Tibial nerve (tissue), 4 donors: ENCODE results near the gene SPATA2. TPM values are rescaled to one million over a fixed set of nuclear protein-coding genes. Genes with fewer than 3 reads are reported as not detected.
A peak's percentile ranks its signal among the peaks of the same experiment; 100 is the strongest.

Source experiments
- DNase-seq, 2 donors: peaks; one replicate each; pipeline ENCODE4 v3.0.0-alpha.2; 2019; ENCODE audit warnings: low spot score in 2 of 2
- H3K27ac ChIP-seq, 4 donors: fragments of 200-600 bp; sonication (generic) in 3 of 4; one replicate each; pipeline ENCODE4 v1.5.1; 2017 to 2019; ENCODE audit warnings: mild to moderate bottlenecking in 1 of 4
- H3K27me3 ChIP-seq, 2 donors: fragments of 200-600 bp; sonication (generic) in 1 of 2; one replicate each; pipeline versions ENCODE4 v1.5.1 to v1.6.0; 2017 to 2019
- H3K36me3 ChIP-seq, 3 donors: fragments of 200-600 bp; sonication (generic); one replicate each; pipeline ENCODE4 v1.5.1; 2018 to 2019
- H3K4me1 ChIP-seq, 4 donors: fragments of 200-600 bp; sonication (generic) in 3 of 4; one replicate each; pipeline ENCODE4 v1.5.1; 2017 to 2019
- H3K4me3 ChIP-seq, 4 donors: fragments of 200-600 bp; sonication (generic) in 3 of 4; one replicate each; pipeline ENCODE4 v1.5.1; 2017 to 2019; ENCODE audit warnings: mild to moderate bottlenecking in 1 of 4, moderate library complexity in 1 of 4
- H3K9me3 ChIP-seq, 4 donors: fragments of 200-600 bp; sonication (generic) in 3 of 4; one replicate each; pipeline ENCODE4 v1.5.1; 2017 to 2019
- EP300 ChIP-seq, 2 donors: sonication (generic); formaldehyde crosslinking; IDR thresholded peaks; one replicate each; pipeline ENCODE4 v1.6.1; 2017; ENCODE audit warnings: antibody characterized with exemption in 2 of 2, mild to moderate bottlenecking in 1 of 2
- POLR2A ChIP-seq, 2 donors: fragments of 450-650 bp; IDR thresholded peaks; one replicate each; pipeline ENCODE4 v1.6.1; 2017; ENCODE audit warnings: antibody characterized with exemption in 2 of 2, mild to moderate bottlenecking in 2 of 2, moderate library complexity in 2 of 2
- WGBS, 2 donors: methylation state at CpG; one replicate each; pipeline ENCODE4 v1.1.5; 2018; 5-methylcytosine and 5-hydroxymethylcytosine counted together
- total RNA-seq, 4 donors: library from RNA; depleted of rRNA; stranded (reverse); fragments of >200 nt; gene quantifications; one replicate each; pipeline ENCODE4 v1.1.0, GENCODE V29; 2016
- TF ChIP-seq, protein P1 (sequence below), 5 experiments: fragments of 200-600 bp in 3 of 5; fragments of 450-650 bp in 2 of 5; sonication (generic) in 3 of 5; IDR thresholded peaks; one replicate each; pipeline ENCODE4 v1.5.1; 2016 to 2019; ENCODE audit warnings: antibody characterized with exemption in 5 of 5, mild to moderate bottlenecking in 3 of 5, moderate library complexity in 2 of 5

SPATA2 gene
- total RNA-seq, 4 donors from 2014 or later = 4.4 to 7.2 (median 6.3) TPM

DNA sequence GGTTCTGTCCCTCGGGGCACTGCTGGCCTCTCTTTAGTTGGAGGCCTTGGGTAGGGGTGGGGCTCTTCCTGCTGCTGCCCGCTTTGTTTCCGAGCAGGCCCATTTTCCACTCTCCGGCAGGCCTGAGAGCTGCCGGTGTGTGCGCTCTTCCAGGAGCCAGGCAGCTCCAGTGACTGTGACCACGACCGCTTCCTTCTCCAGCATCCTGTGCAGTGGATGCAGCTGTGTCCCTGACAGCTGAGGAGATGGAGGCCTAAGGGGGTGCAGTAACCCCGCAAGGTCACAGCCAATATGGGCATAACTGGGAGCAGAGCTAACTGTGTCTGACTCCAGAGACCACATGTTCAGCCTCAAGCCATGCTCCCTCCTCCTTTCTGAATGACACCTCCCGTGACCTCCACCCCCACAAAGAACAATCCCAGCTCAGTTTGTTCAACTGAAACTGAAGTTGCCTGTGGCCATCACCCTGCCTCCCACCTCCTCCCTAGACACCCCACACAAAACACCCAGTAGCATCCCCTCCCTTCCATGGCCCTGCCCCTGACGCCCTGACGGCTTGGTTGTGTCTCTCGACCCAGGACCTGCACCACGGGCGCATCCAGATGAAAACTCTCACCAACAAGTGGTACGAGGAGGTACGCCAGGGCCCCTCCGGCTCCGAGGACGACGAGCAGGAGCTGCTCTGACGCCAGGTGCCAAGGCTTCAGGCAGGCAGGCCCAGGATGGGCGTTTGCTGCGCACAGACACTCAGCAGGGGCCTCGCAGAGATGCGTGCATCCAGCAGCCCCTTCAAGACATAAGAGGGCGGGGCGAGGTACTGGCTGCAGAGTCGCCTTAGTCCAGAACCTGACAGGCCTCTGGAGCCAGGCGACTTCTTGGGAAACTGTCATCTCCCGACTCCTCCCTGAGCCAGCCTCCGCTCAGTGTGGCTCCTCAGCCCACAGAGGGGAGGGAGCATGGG is 27.8 kb downstream of the SPATA2 start:
- peak overlapping the region; percentile 27 to 85 (median 74) for H3K27ac ChIP-seq
- H3K27me3 ChIP-seq = no peaks in the 10 kb centered on the region
- TF ChIP-seq, protein P1, sequence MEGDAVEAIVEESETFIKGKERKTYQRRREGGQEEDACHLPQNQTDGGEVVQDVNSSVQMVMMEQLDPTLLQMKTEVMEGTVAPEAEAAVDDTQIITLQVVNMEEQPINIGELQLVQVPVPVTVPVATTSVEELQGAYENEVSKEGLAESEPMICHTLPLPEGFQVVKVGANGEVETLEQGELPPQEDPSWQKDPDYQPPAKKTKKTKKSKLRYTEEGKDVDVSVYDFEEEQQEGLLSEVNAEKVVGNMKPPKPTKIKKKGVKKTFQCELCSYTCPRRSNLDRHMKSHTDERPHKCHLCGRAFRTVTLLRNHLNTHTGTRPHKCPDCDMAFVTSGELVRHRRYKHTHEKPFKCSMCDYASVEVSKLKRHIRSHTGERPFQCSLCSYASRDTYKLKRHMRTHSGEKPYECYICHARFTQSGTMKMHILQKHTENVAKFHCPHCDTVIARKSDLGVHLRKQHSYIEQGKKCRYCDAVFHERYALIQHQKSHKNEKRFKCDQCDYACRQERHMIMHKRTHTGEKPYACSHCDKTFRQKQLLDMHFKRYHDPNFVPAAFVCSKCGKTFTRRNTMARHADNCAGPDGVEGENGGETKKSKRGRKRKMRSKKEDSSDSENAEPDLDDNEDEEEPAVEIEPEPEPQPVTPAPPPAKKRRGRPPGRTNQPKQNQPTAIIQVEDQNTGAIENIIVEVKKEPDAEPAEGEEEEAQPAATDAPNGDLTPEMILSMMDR (IDR thresholded peaks at IDR 0.05) = no peak
- TF ChIP-seq POLR2A (IDR thresholded peaks at IDR 0.05) (no peak), EP300 (IDR thresholded peaks at IDR 0.05) (peak in 1 of 2 donors; percentile 28)
- peaks cover 0 to 66% (median 34%) of the 10 kb centered on the region in 4 donors for H3K4me1 ChIP-seq
- H3K9me3 ChIP-seq = no peaks in the 10 kb centered on the region
- WGBS, 2 donors = 53 to 61% methylated on average over 29 to 32 of the region's 32 CpGs
- no peak overlapping the region for H3K4me3 ChIP-seq
- H3K36me3 ChIP-seq = peaks cover 0 to 53% (median 7%) of the 10 kb centered on the region in 3 donors
- no peak for DNase-seq

DNA sequence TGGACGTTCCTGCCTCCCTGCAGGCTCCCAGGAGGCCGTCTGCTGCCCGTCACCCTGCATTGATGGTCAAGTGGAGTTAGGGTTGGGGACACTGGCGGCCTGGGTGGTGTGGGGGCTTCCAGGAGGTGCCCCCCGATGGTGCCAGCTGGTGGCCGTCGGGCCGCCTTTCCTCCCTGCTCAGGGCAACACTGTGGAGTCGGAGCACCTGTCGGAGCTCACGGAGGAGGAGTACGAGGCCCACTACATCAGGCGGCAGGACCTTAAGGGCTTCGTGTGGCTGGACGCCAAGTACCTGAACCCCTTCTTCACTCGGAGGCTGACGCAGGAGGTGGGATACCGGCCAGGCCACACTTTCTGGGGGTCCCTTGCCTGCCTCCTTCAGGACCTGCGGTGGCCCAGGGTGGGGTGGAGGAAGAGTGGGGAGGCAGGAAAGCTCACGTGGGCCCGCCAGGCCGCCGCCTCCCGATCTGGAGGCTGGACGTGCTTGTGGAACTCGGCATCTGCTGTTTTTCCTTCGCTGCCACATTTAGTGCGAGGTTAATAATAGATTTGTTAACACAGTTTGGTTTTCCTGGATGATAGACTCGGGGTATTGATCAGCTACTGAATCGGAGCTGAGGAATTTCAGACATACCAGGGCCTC is 28.6 kb downstream of the SPATA2 start:
- H3K27ac ChIP-seq = peak overlapping the region; percentile 27 to 85 (median 74)
- peaks cover 0 to 62% (median 7%) of the 10 kb centered on the region in 3 donors for H3K36me3 ChIP-seq
- no peak for DNase-seq
- H3K4me3 ChIP-seq = no peak overlapping the region
- H3K27me3 ChIP-seq = no peaks in the 10 kb centered on the region
- H3K9me3 ChIP-seq = no peaks in the 10 kb centered on the region
- TF ChIP-seq, protein P1 (IDR thresholded peaks at IDR 0.05) = no peak
- TF ChIP-seq POLR2A (IDR thresholded peaks at IDR 0.05) = no peak
- no peak for TF ChIP-seq EP300 (IDR thresholded peaks at IDR 0.05)
- peaks cover 0 to 58% (median 32%) of the 10 kb centered on the region in 4 donors for H3K4me1 ChIP-seq
- 47 to 61% methylated on average over 18 to 25 of the region's 30 CpGs for WGBS, 2 donors

DNA sequence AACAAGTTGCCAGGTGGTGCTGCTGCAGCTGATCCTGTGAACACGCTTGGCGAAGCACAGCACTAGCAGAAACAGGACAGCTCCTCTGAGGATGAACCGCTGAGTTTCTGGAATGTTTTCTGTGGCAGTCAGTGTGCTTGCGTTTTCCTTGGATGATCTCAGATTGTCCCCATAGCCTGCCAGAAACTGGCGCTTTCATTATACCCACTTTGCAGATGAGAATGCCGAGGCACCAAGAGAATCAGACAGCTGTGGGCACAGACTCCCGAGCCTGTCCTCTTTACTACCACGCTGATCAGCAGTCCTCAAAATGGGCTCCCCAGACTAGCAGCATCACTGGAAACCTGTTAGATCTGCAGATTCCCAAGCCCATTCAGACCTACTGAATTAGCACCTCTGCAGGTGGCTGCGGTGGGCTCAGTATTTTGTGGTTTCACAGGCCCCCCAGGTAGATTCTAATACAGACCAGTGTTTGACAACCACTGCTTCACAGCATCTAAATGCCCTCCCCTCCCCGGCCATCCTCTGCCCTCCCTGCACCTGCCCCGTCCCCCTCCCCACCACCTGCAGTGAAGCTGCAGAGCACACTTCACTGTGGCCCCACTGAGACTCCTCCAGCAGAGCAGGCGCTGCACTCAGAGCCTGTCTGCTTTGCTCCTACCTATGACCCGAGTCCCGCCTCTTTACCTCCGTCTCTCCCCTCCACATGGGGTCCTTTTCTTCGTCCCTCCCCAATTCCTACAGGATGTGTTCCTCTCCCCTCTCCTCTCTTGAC is 29.6 kb downstream of the SPATA2 start:
- Histone ChIP-seq H3K27me3 (no peaks in the 10 kb centered on the region), H3K9me3 (no peaks in the 10 kb centered on the region), H3K4me1 (peaks cover 0 to 48% (median 28%) of the 10 kb centered on the region in 4 donors), H3K4me3 (no peak overlapping the region), H3K27ac (peak overlapping the region in 1 of 4 donors; percentile 85), H3K36me3 (peaks cover 0 to 69% (median 16%) of the 10 kb centered on the region in 3 donors)
- 93 to 96% methylated on average over 16 of the region's 16 CpGs for WGBS, 2 donors
- DNase-seq = no peak
- TF ChIP-seq EP300 (IDR thresholded peaks at IDR 0.05) (no peak), POLR2A (IDR thresholded peaks at IDR 0.05) (no peak)
- TF ChIP-seq, protein P1 (IDR thresholded peaks at IDR 0.05) = no peak

GRCh38 chr20:49883246-49883802 is 32.0 kb downstream of the SPATA2 start:
- TF ChIP-seq, protein P1 (IDR thresholded peaks at IDR 0.05) = no peak
- TF ChIP-seq POLR2A (IDR thresholded peaks at IDR 0.05) (no peak), EP300 (IDR thresholded peaks at IDR 0.05) (no peak)
- Histone ChIP-seq H3K27me3 (no peaks in the 10 kb centered on the region), H3K9me3 (no peaks in the 10 kb centered on the region), H3K4me1 (peaks cover 0 to 24% (median 16%) of the 10 kb centered on the region in 4 donors), H3K4me3 (no peak overlapping the region), H3K27ac (no peak overlapping the region), H3K36me3 (peaks cover 0 to 77% (median 18%) of the 10 kb centered on the region in 3 donors)
- no peak for DNase-seq
- WGBS, 2 donors = 85 to 90% methylated on average over 3 to 10 of the region's 10 CpGs
